TTC549 (cell line): ENCODE measurements around the gene TRIM8.

Experiments used
- FAIRE-seq: peaks from 2 replicates; lab custom pipeline; 2012; peaks lifted over from hg19 to GRCh38; lab: Jason Lieb, UNC

TRIM8 gene

DNA sequence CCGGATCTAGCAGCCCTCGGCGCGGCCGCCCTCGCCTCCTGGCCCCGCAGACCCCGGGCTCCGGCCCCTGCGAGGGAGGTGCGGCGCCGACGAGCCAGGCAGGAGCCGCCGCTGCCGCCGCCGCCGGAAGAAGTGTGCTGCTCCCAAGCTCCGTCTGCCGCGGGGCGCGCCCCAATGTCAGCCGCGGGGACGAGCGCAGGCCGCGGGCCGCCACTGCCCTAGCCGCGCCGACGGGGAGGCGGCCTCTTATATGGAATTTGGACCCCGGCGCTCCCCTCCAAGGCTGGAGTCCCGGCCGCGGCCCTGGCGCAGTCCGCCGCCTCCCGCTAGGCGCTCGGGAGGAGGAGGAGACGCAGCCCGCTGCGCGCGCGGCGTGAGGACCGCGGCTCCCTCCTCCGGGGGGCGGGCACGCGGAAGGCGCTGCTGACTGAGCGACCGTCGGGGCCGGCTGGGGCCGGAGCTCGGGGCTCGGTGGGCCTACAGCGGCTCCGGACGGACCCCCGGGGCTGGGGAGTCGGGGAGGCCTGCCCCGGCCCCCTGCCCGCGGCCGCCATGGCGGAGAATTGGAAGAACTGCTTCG, at the start of gene TRIM8:
Gene TRIM8, plus strand, starts transcription at position 414 of the 580 bp plus-strand sequence. Its CDS starts 139 bp downstream, at position 553.
- no peak for FAIRE-seq

DNA sequence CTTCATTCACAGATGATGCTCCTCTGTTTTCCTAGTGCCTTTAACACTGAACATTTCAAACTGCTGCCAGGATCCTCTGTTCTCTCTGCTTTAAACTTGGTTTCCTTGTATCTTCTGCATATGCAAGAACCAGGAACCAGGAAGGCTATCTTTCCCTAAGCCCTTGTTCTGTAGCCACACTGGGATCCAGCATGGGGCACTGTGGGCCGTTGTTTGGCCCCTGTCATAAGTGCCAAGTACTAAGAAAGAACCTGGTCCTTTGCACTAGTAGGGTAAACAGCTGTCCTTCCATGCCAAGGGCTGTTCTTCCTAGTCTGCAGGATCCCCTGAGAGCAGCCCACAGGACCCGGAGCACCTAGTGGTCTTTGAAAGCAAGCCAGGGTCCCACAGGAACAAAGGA, 49.0 kb upstream of the TRIM8 start:
- no peak for FAIRE-seq

- FAIRE-seq: no peak
Measured at GRCh38 chr10:102595897-102596296, 48.4 kb upstream of the TRIM8 start.

DNA sequence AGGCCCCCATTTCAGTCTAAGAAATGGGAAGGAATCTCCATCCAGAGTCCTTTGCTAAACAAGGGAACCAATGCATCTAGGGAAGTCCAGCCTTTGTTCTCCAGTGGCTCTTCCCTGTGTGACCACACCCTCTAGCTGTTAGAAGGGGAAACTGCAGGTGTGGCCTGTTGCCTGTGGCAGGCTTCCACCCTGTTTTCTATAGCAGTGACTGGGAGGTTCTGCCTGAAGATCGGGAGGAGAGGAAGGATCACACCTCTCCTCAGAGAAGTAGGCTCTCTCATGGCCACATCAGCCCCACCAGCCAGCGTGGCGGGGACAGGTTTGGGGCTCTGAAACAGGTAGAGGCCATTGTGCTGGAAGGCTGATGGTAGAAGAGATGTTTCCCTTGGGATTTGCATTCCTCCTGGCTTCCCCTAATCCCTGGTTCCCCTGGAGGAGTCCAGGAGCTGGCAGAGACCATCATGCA, 47.7 kb upstream of the TRIM8 start:
- no peak for FAIRE-seq

- FAIRE-seq: no peak
Measured at GRCh38 chr10:102597131-102597991, 46.9 kb upstream of the TRIM8 start.

DNA sequence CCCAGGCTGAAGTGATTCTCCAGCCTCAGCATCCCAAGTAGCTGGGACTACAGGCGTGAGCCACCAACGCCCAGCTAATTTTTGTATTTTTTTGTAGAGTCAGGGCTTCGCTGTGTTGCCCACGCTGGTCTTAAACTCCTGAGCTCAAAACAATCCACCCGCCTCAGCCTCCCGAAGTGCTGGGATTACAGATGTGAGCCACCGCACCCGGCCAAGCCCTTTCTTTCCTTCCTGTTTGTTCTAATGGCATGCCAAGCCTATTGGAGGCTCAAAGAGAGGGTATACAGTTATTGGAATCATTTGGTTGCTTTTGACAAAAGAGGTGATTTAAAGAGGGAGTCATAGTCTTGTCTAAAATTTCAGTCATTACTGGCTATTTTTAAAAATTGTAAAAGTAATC, 46.0 kb upstream of the TRIM8 start:
- no peak for FAIRE-seq

- no peak for FAIRE-seq
Measured at GRCh38 chr10:102599565-102600327, 44.5 kb upstream of the TRIM8 start.

- FAIRE-seq: no peak
Measured at GRCh38 chr10:102600816-102601215, 43.5 kb upstream of the TRIM8 start.

DNA sequence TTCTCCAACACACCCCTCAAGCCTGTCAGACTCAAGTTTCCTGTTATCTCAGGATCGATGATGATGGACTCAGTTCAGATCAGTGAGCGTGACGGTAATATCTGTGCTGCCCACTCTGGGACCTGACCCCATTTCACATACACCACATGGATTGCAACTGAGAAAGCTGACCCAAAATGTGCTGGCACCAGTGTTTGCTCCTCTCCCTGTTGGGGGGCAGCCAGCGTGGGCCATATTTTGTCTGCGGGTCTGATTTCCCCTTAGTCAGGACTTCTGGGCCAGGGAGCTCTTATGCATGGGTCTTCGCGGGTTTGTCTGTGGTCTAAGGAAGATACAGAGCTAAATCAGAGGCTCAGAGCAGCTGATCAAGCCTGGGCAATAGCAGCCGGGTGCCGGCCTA, 42.6 kb upstream of the TRIM8 start:
- no peak for FAIRE-seq

DNA sequence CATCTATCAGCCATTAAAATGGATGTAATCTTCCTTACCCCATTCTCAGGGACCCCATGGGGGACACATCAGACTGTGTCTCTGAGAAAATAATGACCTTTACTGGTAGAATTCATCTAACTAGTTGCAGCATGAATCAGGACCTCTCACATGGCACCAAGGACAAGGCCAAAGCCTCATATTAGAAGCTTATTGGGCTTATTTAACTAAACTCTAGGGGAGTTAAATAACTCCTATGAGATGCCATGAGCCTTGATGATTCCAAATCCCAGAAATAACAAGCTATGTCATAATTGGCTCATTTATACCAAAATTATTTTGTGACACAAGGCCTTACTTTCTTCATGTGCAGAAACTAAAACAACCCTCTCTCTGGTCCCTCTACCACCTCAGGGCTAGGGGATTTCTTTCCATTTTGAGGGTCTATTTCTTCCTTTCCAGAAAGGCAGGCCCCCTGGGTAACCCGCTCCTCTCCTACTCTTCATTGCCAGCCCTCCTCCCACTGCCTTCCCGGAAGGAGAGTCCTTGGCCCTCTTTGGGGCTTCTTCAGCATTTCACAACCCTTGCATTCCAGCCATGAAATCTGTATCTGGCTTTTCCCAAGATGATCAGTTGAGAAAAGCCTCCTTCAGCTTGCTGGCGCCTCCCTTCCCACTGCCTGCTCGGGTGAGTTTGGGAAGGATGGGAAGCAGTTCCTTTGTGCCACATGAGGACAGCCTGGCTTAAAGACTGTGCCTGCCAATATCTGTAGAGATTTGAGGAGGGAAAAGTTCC, 41.8 kb upstream of the TRIM8 start:
- FAIRE-seq: no peak

DNA sequence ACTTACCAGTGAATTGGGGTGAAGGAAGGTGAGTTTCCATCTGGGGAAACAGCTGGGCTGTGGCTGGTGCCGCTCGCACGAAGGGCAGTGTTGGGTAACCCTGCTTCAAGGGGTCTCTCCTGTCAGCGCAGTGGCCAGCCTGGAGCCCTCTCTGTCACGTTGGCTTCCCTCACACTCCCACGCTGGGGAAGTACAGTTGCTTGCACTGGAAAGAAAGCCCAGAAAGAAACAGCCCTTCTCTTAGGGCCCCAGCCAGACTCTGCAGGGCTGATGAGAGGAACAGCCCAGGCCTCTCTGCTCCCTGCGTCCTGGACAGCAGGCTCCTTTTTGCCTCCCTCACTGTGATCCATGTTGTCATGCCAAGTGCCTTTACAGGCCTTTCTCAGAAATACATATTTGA, 40.3 kb upstream of the TRIM8 start:
- no peak for FAIRE-seq

DNA sequence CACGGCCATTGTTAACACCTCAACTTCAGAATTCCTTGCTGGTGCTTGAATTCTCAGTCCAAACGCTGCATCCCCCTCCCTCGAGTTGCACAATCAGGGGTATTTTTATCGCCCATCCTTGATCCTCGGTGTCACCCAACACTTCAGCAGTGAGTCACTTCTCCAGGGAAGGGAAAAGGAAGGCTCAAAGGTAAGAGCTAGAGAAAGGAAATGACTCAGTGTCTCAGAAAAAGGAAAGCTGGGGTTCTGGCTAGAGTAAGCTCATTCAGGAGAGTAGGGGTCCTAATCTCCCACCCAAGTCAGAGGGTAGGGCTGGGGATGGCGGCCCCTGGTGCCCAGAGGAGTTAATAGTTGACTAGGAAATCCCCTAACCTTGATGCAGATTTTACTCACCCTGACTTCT, 39.8 kb upstream of the TRIM8 start:
- no peak for FAIRE-seq

DNA sequence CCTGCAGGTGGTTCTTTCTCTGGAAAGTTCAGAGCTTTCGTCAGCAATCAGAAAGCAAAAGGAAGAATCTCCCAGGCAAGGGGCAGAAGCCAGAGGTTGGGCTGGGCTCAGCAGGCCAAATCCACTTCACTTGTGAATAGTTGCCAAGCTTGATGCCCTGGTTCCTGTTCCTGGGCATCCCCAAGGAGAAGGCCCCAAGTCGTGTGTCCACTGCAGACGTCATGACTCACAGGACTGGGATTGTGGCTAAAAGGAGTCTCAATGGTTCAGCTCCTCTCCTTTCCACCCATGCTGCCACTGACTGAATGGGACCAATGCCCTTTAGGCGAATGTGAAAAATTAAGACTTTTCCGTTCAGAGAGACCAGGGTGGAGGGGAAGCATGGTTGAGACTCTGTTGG, 38.6 kb upstream of the TRIM8 start:
- FAIRE-seq: no peak

GRCh38 chr10:102608487-102608886, 35.8 kb upstream of the TRIM8 start:
- FAIRE-seq: no peak

- no peak for FAIRE-seq
Measured at GRCh38 chr10:102610441-102610887, 33.8 kb upstream of the TRIM8 start.

DNA sequence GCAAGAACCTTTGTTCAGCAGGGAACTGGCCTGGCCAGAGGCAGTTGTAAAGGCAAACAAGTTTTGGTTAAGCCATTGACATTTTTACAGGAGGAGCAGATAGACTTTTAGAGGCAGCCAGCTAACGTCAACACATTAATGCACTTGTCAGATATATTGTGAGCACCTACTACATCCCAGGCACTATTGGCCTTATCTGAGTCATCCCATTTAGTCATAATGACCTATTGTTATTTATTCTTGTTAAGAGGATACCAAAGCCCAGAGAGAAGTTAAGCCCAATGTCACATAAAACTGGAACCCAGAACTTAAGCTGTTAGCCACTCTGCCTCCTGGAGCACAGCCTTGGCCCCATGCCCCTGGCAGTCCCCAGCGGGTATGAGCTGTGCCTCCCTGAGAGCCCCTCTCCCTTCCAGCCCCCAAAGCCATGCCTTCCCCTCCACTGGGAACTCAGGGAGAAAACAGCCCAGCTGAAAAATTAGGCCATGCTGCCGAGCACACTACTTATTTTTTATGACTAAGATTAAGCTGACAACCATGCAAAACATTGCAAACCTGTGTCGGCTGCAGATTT, 32.7 kb upstream of the TRIM8 start:
- FAIRE-seq: no peak

GRCh38 chr10:102612964-102613275, 31.4 kb upstream of the TRIM8 start:
- FAIRE-seq: no peak

GRCh38 chr10:102613286-102613685, 31.0 kb upstream of the TRIM8 start:
- FAIRE-seq: no peak

DNA sequence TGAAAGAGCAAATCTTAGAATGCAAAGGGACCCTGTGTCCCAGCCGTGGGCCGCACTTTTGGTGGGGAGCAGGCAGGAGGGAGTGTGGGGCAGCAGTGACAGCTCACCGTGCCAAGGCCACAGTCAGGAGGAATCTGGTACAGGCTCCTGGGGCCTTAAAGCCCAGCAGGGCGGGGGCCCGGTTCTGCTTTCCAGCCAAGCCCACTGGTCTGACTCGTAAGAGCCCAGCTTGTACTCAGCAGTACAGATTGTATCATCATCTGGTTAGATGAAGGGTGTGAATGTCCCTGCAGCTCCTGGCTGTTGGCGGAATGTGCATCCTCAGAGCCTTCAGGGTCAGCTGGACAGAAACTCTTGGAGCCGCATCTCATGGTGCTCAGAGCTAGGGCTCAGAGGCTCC, 30.5 kb upstream of the TRIM8 start:
- no peak for FAIRE-seq

GRCh38 chr10:102614888-102615287, 29.4 kb upstream of the TRIM8 start:
- FAIRE-seq: no peak

- FAIRE-seq: no peak
Measured at GRCh38 chr10:102615361-102615760, 28.9 kb upstream of the TRIM8 start.
